ENCODE measurements around the gene SLC39A7.

DNA sequence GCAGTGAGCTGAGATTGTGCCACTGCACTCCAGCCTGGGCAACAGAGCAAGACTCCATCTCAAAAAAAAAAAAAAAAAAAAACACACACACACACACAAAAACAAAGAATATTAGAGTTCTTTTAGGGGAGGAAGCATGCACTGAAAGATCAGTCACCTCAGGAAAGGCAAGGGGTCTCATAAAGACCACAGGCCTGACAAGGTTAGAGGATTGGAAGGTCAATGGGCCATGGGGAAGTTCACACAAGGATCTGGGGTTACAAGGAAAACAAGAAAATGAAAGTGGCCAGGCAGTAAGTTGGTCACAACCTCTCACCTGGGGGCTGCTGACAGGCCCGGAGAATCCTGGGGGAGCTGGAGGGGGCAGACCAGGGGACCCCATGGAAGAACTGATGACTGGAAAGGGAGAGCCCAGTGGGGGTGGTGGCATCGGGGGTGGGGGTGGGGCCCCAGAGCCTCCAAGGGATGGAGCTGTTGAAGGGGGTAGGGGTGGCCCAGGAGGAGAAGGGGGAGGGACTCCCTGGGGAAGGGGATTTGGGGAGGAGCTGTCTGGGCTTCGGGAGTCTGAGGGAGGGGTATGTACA, 1.7 kb upstream of the SLC39A7 start:
- TF ChIP-seq, protein P1, sequence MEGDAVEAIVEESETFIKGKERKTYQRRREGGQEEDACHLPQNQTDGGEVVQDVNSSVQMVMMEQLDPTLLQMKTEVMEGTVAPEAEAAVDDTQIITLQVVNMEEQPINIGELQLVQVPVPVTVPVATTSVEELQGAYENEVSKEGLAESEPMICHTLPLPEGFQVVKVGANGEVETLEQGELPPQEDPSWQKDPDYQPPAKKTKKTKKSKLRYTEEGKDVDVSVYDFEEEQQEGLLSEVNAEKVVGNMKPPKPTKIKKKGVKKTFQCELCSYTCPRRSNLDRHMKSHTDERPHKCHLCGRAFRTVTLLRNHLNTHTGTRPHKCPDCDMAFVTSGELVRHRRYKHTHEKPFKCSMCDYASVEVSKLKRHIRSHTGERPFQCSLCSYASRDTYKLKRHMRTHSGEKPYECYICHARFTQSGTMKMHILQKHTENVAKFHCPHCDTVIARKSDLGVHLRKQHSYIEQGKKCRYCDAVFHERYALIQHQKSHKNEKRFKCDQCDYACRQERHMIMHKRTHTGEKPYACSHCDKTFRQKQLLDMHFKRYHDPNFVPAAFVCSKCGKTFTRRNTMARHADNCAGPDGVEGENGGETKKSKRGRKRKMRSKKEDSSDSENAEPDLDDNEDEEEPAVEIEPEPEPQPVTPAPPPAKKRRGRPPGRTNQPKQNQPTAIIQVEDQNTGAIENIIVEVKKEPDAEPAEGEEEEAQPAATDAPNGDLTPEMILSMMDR (IDR thresholded peaks at IDR 0.05): no peak
- TF ChIP-seq POLR2A (IDR thresholded peaks at IDR 0.05; ENCODE audit: low read length) (no peak), RNF2 (IDR thresholded peaks at IDR 0.05; ENCODE audit: borderline replicate concordance, low read depth) (no peak), JUN (IDR thresholded peaks at IDR 0.05) (no peak), ZFP36 (IDR thresholded peaks at IDR 0.05; ENCODE audit: borderline replicate concordance, partially characterized antibody) (no peak), EP300 (IDR thresholded peaks at IDR 0.05) (no peak), CHD4 (IDR thresholded peaks at IDR 0.05; ENCODE audit: borderline replicate concordance) (no peak), RFX5 (IDR thresholded peaks at IDR 0.05) (no peak), GATA3 (IDR thresholded peaks at IDR 0.05; ENCODE audit: borderline replicate concordance) (no peak), HOXA7 (CRISPR knock-in tag; IDR thresholded peaks at IDR 0.05) (no peak)
- TF ChIP-seq, protein P2, sequence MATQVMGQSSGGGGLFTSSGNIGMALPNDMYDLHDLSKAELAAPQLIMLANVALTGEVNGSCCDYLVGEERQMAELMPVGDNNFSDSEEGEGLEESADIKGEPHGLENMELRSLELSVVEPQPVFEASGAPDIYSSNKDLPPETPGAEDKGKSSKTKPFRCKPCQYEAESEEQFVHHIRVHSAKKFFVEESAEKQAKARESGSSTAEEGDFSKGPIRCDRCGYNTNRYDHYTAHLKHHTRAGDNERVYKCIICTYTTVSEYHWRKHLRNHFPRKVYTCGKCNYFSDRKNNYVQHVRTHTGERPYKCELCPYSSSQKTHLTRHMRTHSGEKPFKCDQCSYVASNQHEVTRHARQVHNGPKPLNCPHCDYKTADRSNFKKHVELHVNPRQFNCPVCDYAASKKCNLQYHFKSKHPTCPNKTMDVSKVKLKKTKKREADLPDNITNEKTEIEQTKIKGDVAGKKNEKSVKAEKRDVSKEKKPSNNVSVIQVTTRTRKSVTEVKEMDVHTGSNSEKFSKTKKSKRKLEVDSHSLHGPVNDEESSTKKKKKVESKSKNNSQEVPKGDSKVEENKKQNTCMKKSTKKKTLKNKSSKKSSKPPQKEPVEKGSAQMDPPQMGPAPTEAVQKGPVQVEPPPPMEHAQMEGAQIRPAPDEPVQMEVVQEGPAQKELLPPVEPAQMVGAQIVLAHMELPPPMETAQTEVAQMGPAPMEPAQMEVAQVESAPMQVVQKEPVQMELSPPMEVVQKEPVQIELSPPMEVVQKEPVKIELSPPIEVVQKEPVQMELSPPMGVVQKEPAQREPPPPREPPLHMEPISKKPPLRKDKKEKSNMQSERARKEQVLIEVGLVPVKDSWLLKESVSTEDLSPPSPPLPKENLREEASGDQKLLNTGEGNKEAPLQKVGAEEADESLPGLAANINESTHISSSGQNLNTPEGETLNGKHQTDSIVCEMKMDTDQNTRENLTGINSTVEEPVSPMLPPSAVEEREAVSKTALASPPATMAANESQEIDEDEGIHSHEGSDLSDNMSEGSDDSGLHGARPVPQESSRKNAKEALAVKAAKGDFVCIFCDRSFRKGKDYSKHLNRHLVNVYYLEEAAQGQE (IDR thresholded peaks at IDR 0.05): no peak
- TF ChIP-seq, protein P3, sequence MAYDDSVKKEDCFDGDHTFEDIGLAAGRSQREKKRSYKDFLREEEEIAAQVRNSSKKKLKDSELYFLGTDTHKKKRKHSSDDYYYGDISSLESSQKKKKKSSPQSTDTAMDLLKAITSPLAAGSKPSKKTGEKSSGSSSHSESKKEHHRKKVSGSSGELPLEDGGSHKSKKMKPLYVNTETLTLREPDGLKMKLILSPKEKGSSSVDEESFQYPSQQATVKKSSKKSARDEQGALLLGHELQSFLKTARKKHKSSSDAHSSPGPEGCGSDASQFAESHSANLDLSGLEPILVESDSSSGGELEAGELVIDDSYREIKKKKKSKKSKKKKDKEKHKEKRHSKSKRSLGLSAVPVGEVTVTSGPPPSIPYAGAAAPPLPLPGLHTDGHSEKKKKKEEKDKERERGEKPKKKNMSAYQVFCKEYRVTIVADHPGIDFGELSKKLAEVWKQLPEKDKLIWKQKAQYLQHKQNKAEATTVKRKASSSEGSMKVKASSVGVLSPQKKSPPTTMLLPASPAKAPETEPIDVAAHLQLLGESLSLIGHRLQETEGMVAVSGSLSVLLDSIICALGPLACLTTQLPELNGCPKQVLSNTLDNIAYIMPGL (CRISPR knock-in tag; IDR thresholded peaks at IDR 0.05; ENCODE audit: borderline replicate concordance): no peak
